ENCODE results near the gene ZNF425. TPM values are rescaled to one million over a fixed set of nuclear protein-coding genes. Genes with fewer than 3 reads are reported as not detected.
"Not testable (repeated sequence)": the region's sequence is repeated elsewhere in the genome, so short reads cannot be mapped to it uniquely, and the experiment has no call there.

Gene ZNF425
- total and polyA plus RNA-seq, 7 donors: 0.60 to 4.9 (median 2.9) TPM

DNA sequence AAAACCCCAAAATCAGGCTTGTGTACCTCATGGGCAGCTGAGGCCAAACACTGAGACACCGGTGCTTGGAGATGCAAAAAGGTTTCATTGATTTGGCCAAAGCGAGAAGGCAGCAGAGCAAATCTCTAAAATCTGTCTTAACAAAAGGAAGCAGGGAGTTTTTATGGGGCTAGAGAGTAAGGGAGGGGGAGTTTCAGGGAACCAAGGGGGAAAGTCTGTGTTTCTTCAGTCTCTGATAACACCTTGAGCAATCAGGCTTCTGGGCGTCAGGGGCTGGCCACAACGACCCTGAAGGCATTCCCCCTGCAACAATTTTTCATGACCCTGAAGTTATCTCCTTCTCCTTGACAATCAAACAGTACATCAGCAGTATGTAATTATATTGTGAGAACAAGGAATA is 32.9 kb downstream of the ZNF425 start:
- H3K4me1 ChIP-seq: peaks cover 0 to 17% (median 9%) of the 10 kb centered on the region in 4 donors
- H3K4me3 ChIP-seq: no peak overlapping the region
- no peaks in the 10 kb centered on the region for H3K27me3 ChIP-seq
- H3K36me3 ChIP-seq: no peaks in the 10 kb centered on the region
- no peaks in the 10 kb centered on the region for H3K9me3 ChIP-seq
- H3K27ac ChIP-seq: no peak overlapping the region
- intact Hi-C loops (cut with DNase I): loop anchor here (5.0 kb wide), 1 partner anchor 211 kb away; the partner anchor contains the start of gene EZH2
- DNase-seq: no peak
- WGBS, 2 donors: 13 to 47% methylated on average over 4 of the region's 4 CpGs
- no peak for TF ChIP-seq POLR2AphosphoS5 (IDR thresholded peaks at IDR 0.05)
- TF ChIP-seq POLR2A (IDR thresholded peaks at IDR 0.05): no peak
- no peak for TF ChIP-seq CTCF (IDR thresholded peaks at IDR 0.05)
- no peak for TF ChIP-seq EP300 (IDR thresholded peaks at IDR 0.05)

DNA sequence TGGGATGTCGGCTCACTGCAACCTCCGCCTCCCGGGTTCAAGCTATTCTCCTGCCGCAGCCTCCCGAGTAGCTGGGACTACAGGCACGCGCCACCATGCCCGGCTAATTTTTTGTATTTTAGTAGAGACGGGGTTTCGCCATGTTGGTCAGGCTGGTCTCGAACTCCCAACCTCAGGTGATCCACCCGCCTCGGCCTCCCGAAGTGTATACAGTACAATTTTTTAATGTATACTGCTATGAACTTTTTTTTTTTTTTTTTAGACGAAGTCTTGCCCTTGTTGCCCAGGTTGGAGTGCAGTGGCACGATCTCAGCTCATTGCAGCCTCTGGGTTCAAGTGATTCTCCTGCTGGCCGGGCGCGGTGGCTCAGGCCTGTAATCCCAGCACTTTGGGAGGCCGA is 33.9 kb downstream of the ZNF425 start:
- H3K36me3 ChIP-seq, H3K9me3 ChIP-seq, H3K4me3 ChIP-seq, H3K27me3 ChIP-seq, DNase-seq: not testable (repeated sequence)
- Histone ChIP-seq H3K27ac (peak overlapping the region; percentile 92 to 99 (median 96)), H3K4me1 (peaks cover 0 to 17% (median 9%) of the 10 kb centered on the region in 4 donors)
- WGBS, 2 donors: 86 to 97% methylated on average over 20 of the region's 20 CpGs
- intact Hi-C loops (cut with DNase I): loop anchor here (5.0 kb wide), 1 partner anchor 210 kb away; the partner anchor contains the start of gene EZH2

- 0 to 1% methylated on average over 77 of the region's 77 CpGs for WGBS, 2 donors
- Histone ChIP-seq H3K4me1 (peaks cover 0 to 17% (median 9%) of the 10 kb centered on the region in 4 donors), H3K36me3 (no peaks in the 10 kb centered on the region), H3K4me3 (peak within 1 kb of the TSS; percentile 95 to 99 (median 96)), H3K27ac (peak within 1 kb of the TSS; percentile 92 to 99 (median 96)), H3K9me3 (no peaks in the 10 kb centered on the region), H3K27me3 (no peaks in the 10 kb centered on the region)
- TF ChIP-seq CTCF (IDR thresholded peaks at IDR 0.05) (peak; percentile 84 to 93 (median 91)), POLR2AphosphoS5 (IDR thresholded peaks at IDR 0.05) (peak; percentile 84 to 98 (median 93)), POLR2A (IDR thresholded peaks at IDR 0.05) (peak; percentile 88 to 91), EP300 (IDR thresholded peaks at IDR 0.05) (no peak)
- peak; percentile 93 for DNase-seq
- intact Hi-C loops (cut with DNase I): loop anchor here (1.0 to 5.0 kb wide), 8 partner anchors 18 to 208 kb away; partner anchors contain the start of genes EZH2, PDIA4, ZNF398 and ZNF425
Observed at GRCh38 chr7:149090397-149091195, 35.5 kb downstream of the ZNF425 start, which contains the start of gene ZNF786. TSS of gene ZNF786 (minus strand) at chr7:149090718. CDS start at chr7:149090640, 78 bp downstream.

DNA sequence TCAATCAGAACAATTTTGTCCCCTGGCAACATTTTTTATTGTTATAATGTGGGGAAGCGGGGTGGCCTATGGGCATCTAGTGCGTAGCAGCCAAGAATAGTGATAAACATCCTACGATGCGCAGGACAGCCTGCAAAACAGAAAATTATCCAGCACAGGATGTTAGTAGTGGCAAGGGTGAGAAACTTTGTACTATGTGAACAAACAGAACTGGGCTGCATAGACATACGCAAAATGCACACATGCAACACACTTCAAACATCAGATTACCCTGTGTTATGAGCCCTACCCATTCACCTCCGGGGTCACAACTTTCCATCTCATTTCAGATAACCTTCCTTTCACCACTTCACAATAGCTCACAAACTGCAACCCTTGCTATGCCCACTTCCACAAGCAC is 38.7 kb downstream of the ZNF425 start:
- TF ChIP-seq POLR2AphosphoS5 (IDR thresholded peaks at IDR 0.05) (no peak), CTCF (IDR thresholded peaks at IDR 0.05) (no peak), POLR2A (IDR thresholded peaks at IDR 0.05) (no peak), EP300 (IDR thresholded peaks at IDR 0.05) (no peak)
- H3K4me1 ChIP-seq: peaks cover 0 to 17% (median 9%) of the 10 kb centered on the region in 4 donors
- no peak overlapping the region for H3K4me3 ChIP-seq
- peak; percentile 2 for DNase-seq
- no peaks in the 10 kb centered on the region for H3K36me3 ChIP-seq
- no peaks in the 10 kb centered on the region for H3K9me3 ChIP-seq
- intact Hi-C loops (cut with DNase I): no loop called here
- H3K27me3 ChIP-seq: no peaks in the 10 kb centered on the region
- 93 to 95% methylated on average over 6 of the region's 6 CpGs for WGBS, 2 donors
- H3K27ac ChIP-seq: no peak overlapping the region

GRCh38 chr7:149085866-149086265 is 40.3 kb downstream of the ZNF425 start:
- WGBS, 2 donors: 80 to 87% methylated on average over 1 of the region's 1 CpG

More at GRCh38 chr7:149085866-149086265, 40.3 kb downstream of the ZNF425 start:
- peaks cover 0 to 12% (median 9%) of the 10 kb centered on the region in 4 donors for H3K4me1 ChIP-seq
- H3K9me3 ChIP-seq: no peaks in the 10 kb centered on the region
- TF ChIP-seq CTCF (IDR thresholded peaks at IDR 0.05) (no peak), POLR2A (IDR thresholded peaks at IDR 0.05) (no peak), EP300 (IDR thresholded peaks at IDR 0.05) (no peak), POLR2AphosphoS5 (IDR thresholded peaks at IDR 0.05) (no peak)
- intact Hi-C loops (cut with DNase I): no loop called here
- no peak overlapping the region for H3K27ac ChIP-seq
- no peak for DNase-seq
- H3K4me3 ChIP-seq: no peak overlapping the region
- H3K27me3 ChIP-seq: no peaks in the 10 kb centered on the region
- no peaks in the 10 kb centered on the region for H3K36me3 ChIP-seq

Measured in sigmoid colon (tissue), 7 donors.